HCT116 (cell line): ENCODE data around the gene DHRS9. TPM values are rescaled to one million over a fixed set of nuclear protein-coding genes. Genes with fewer than 3 reads are reported as not detected.

Experiments
- ATAC-seq: fragments of 200-7000 bp; cut with Tn5 transposase; 2 replicates; pipeline ENCODE4 v1.9.1; 2020; ENCODE audit warnings: mild to moderate bottlenecking, moderate library complexity
- BruUV-seq: library from RNA; stranded (reverse); fragments of 400-500 nt; replicated peaks from 2 replicates; lab custom pipeline; 2021; lab: Mats Ljungman, UMichigan
- CTCF ChIA-PET: fragments of 300-600 bp; sonication (Branson Sonifier 250); formaldehyde crosslinking; loops from one replicate; lab custom pipeline; 2021; ENCODE audit warnings: antibody characterized with exemption; lab: Charles Lee
- POLR2A ChIA-PET: fragments of 300-600, 350-600 bp; sonication (Branson Sonifier 250); formaldehyde crosslinking; loops from one replicate; lab custom pipeline; 2021; ENCODE audit warnings: antibody characterized with exemption; lab: Charles Lee
- RAD21 ChIA-PET, 2 experiments: fragments of 300-600 bp; sonication (Branson Sonifier 250); formaldehyde crosslinking; loops; one replicate each; lab custom pipeline; 2023; ENCODE audit warnings: low total read pairs in 2 of 2; ENCODE audit not compliant: uncharacterized antibody in 2 of 2, unreplicated experiment in 2 of 2, low non-redundant PET in 1 of 2; lab: Charles Lee
- DNase-seq: peaks from one replicate; pipeline ENCODE4 v3.0.0-alpha.2; 2010; ENCODE audit warnings: low read depth, low spot score
- H2AFZ ChIP-seq: fragments of 200-600 bp; shearing (Covaris generic), sonication (generic); 2 replicates; pipeline ENCODE4 v1.6.1; 2017; ENCODE audit warnings: low read depth, mixed run types, mixed read lengths, antibody characterized with exemption, low read length; ENCODE audit not compliant: poor library complexity, severe bottlenecking
- H3K27ac ChIP-seq: 2 replicates; pipeline ENCODE4 v1.5.1; 2012; ENCODE audit warnings: low read depth, low read length
- H3K27me3 ChIP-seq: fragments of 200-600 bp; sonication (generic); 2 replicates; pipeline ENCODE4 v1.6.1; 2016; ENCODE audit warnings: mixed run types, low read length, mixed read lengths; ENCODE audit not compliant: insufficient read depth
- H3K36me3 ChIP-seq, 2 experiments: fragments of 200-500 bp in 1 of 2; fragments of 200-600 bp in 1 of 2; sonication (Bioruptor generic) in 1 of 2; sonication (generic) in 1 of 2; 2 replicates each; pipeline versions ENCODE4 v1.5.1 to v1.6.1; 2014 to 2016; ENCODE audit warnings: low read length in 2 of 2, inconsistent platforms in 1 of 2, mixed read lengths in 1 of 2, mixed run types in 1 of 2; ENCODE audit not compliant: insufficient read depth in 2 of 2, control insufficient read depth in 1 of 2
- H3K4me1 ChIP-seq, 2 experiments: fragments of 200-600 bp in 1 of 2; sonication (generic) in 1 of 2; 2 replicates each; pipeline versions ENCODE4 v1.5.1 to v1.6.1; 2012 to 2017; ENCODE audit warnings: low read length in 2 of 2, inconsistent platforms in 1 of 2, mild to moderate bottlenecking in 1 of 2, mixed read lengths in 1 of 2, mixed run types in 1 of 2, moderate library complexity in 1 of 2; ENCODE audit not compliant: insufficient read depth in 2 of 2, control insufficient read depth in 1 of 2
- H3K4me2 ChIP-seq: fragments of 200-600 bp; sonication (generic); 2 replicates; pipeline ENCODE4 v1.6.1; 2017; ENCODE audit warnings: mixed run types, low read length, mixed read lengths
- H3K4me3 ChIP-seq, 2 experiments: fragments of 200-600 bp in 1 of 2; sonication (generic) in 1 of 2; replicated peaks in 1 of 2; 2 replicates each; pipeline ENCODE4 v1.5.1; 2011 to 2016; ENCODE audit warnings: low read length in 2 of 2, control low read depth in 1 of 2, low read depth in 1 of 2, mild to moderate bottlenecking in 1 of 2, mixed read lengths in 1 of 2, mixed run types in 1 of 2
- H3K79me2 ChIP-seq: fragments of 200-600 bp; sonication (generic); 2 replicates; pipeline ENCODE4 v1.6.1; 2017; ENCODE audit warnings: mild to moderate bottlenecking, mixed run types, low read length, moderate library complexity, mixed read lengths; ENCODE audit not compliant: insufficient read depth
- H3K9ac ChIP-seq: fragments of 200-600 bp; sonication (generic); 2 replicates; pipeline ENCODE4 v1.6.1; 2016; ENCODE audit warnings: low read length, mixed read lengths
- H3K9me2 ChIP-seq: fragments of 200-600 bp; sonication (generic), shearing (Covaris generic); 2 replicates; pipeline ENCODE4 v1.6.1; 2017; ENCODE audit warnings: mixed run types, mild to moderate bottlenecking, moderate library complexity; ENCODE audit not compliant: insufficient read depth
- H3K9me3 ChIP-seq, 2 experiments: fragments of 200-500 bp in 1 of 2; fragments of 200-600 bp in 1 of 2; sonication (Bioruptor generic) in 1 of 2; sonication (generic) in 1 of 2; 2 replicates each; pipeline ENCODE4 v1.6.1; 2014 to 2017; ENCODE audit warnings: low read length in 2 of 2, mixed read lengths in 2 of 2, inconsistent platforms in 1 of 2, low read depth in 1 of 2, mild to moderate bottlenecking in 1 of 2, mixed run types in 1 of 2, moderate library complexity in 1 of 2; ENCODE audit not compliant: control insufficient read depth in 1 of 2, insufficient read depth in 1 of 2
- H4K20me1 ChIP-seq: fragments of 200-600 bp; sonication (generic), shearing (Covaris generic); 2 replicates; pipeline ENCODE4 v1.6.1; 2017; ENCODE audit warnings: mixed run types, mild to moderate bottlenecking, moderate library complexity; ENCODE audit not compliant: insufficient read depth
- ATF3 ChIP-seq: IDR thresholded peaks from 2 replicates; pipeline ENCODE4 v1.6.1; 2012
- CBX3 ChIP-seq: IDR thresholded peaks from 2 replicates; pipeline ENCODE4 v1.6.1; 2012; ENCODE audit warnings: low read depth
- CEBPB ChIP-seq: IDR thresholded peaks from 2 replicates; pipeline ENCODE4 v1.6.1; 2012; ENCODE audit warnings: low read depth
- CTCF ChIP-seq, 3 experiments: fragments of 200-600 bp in 1 of 3; sonication (generic) in 1 of 3; IDR thresholded peaks in 2 of 3; conservative IDR thresholded peaks in 1 of 3; 2 replicates each; pipeline ENCODE4 v1.5.1; 2012 to 2017; ENCODE audit warnings: low read depth in 2 of 3, low read length in 2 of 3, antibody characterized with exemption in 1 of 3, borderline replicate concordance in 1 of 3, control low read depth in 1 of 3, mild to moderate bottlenecking in 1 of 3, mixed read lengths in 1 of 3, mixed run types in 1 of 3, moderate library complexity in 1 of 3; ENCODE audit not compliant: insufficient read depth in 1 of 3
- EGR1 ChIP-seq: IDR thresholded peaks from 2 replicates; pipeline ENCODE4 v1.6.1; 2012; ENCODE audit warnings: low read depth
- ELF1 ChIP-seq: IDR thresholded peaks from 2 replicates; pipeline ENCODE4 v1.6.1; 2012; ENCODE audit warnings: low read depth, borderline replicate concordance
- FOSL1 ChIP-seq: IDR thresholded peaks from 2 replicates; pipeline ENCODE4 v1.6.1; 2012; ENCODE audit warnings: low read depth
- MAX ChIP-seq: IDR thresholded peaks from 2 replicates; pipeline ENCODE4 v1.6.1; 2012
- POLR2A ChIP-seq: IDR thresholded peaks from 2 replicates; pipeline ENCODE4 v1.7.0; 2011; ENCODE audit warnings: borderline replicate concordance; ENCODE audit not compliant: insufficient read depth, insufficient read length; ENCODE audit errors: extremely low read depth
- RAD21 ChIP-seq: IDR thresholded peaks from 2 replicates; pipeline ENCODE4 v1.6.1; 2012; ENCODE audit warnings: low read depth, mild to moderate bottlenecking
- REST ChIP-seq: IDR thresholded peaks from 2 replicates; pipeline ENCODE4 v1.6.1; 2012; ENCODE audit warnings: low read depth
- SIN3A ChIP-seq: IDR thresholded peaks from 2 replicates; pipeline ENCODE4 v1.6.1; 2012; ENCODE audit warnings: low read depth
- SP1 ChIP-seq: IDR thresholded peaks from 2 replicates; pipeline ENCODE4 v1.6.1; 2012; ENCODE audit warnings: low read depth
- YY1 ChIP-seq: IDR thresholded peaks from 2 replicates; pipeline ENCODE4 v1.6.1; 2011; ENCODE audit warnings: low read length, low read depth, moderate library complexity, mild to moderate bottlenecking; ENCODE audit not compliant: insufficient replicate concordance; ENCODE audit errors: extremely low read depth
- ZBTB33 ChIP-seq: IDR thresholded peaks from 2 replicates; pipeline ENCODE4 v1.6.1; 2011; ENCODE audit warnings: mild to moderate bottlenecking, low read length, moderate library complexity; ENCODE audit not compliant: insufficient replicate concordance; ENCODE audit errors: extremely low read depth
- ZFX ChIP-seq: fragments of 450-650 bp; IDR thresholded peaks from 2 replicates; pipeline ENCODE4 v1.6.1; 2017
- intact Hi-C: fragments of 100-400 bp; cut with micrococcal nuclease; formaldehyde crosslinking; loops from 2 replicates; pipeline ENCODE4 v1.10.0; 2022
- total RNA-seq: library from RNA; stranded (reverse); gene quantifications from one replicate; pipeline ENCODE4 v1.2.1, GENCODE V29; 2021; ENCODE audit not compliant: unreplicated experiment

DHRS9 gene
- total RNA-seq, 1 experiment from 2014 or later: 0.15 TPM

- no peak for TF ChIP-seq MAX
- TF ChIP-seq RAD21: no peak
- no peak for TF ChIP-seq CBX3
- TF ChIP-seq, all 23 proteins: peak for 0
These were observed 2.1 kb downstream of the DHRS9 start (continued) for GRCh38 chr2:169071455-169071854.

GRCh38 chr2:169072163-169072925 is 3.0 kb downstream of the DHRS9 start:
- no peaks in the 10 kb centered on the region for H3K36me3 ChIP-seq
- no peaks in the 10 kb centered on the region for H3K79me2 ChIP-seq
- H3K9me2 ChIP-seq: no peaks in the 10 kb centered on the region; the same call in 1 of the 2 replicates
- H3K4me1 ChIP-seq: peaks cover 3 to 17% of the 10 kb centered on the region in 2 experiments; a peak in 3 of 4 replicates
- no TSS peak for BruUV-seq
- DNase-seq: no peak
- ATAC-seq: no peak
- no peak overlapping the region for H3K27ac ChIP-seq
- H3K27me3 ChIP-seq: no peaks in the 10 kb centered on the region
- H4K20me1 ChIP-seq: no peaks in the 10 kb centered on the region
- ChIA-PET CTCF (no interaction called here), POLR2A (no interaction called here), RAD21 (no interaction called here)
- no peak overlapping the region for H3K4me2 ChIP-seq
- no peak overlapping the region for H3K9ac ChIP-seq
- H3K9me3 ChIP-seq: no peaks in the 10 kb centered on the region
- H3K4me3 ChIP-seq: no peak overlapping the region
- H2AFZ ChIP-seq: no peak overlapping the region
- intact Hi-C loops: no loop called here
- TF ChIP-seq SP1 (no peak), REST (no peak), ELF1 (no peak), YY1 (no peak), CEBPB (no peak), POLR2A (no peak), ZFX (no peak), CTCF (IDR thresholded peaks at IDR 0.05 in 2 of 3, conservative IDR thresholded peaks at IDR 0.05 in 1 of 3; ENCODE audit: borderline replicate concordance in 1 of 3, insufficient read depth in 1 of 3, low read depth in 2 of 3, low read length in 2 of 3) (no peak), EGR1 (no peak), SIN3A (no peak), RAD21 (no peak), ATF3 (no peak), ZBTB33 (no peak), MAX (no peak), FOSL1 (no peak)
